Caco-2 (cell line): ENCODE results near the gene ACOT7. TPM values are rescaled to one million over a fixed set of nuclear protein-coding genes. Genes with fewer than 3 reads are reported as not detected.

Experiments used
- BruUV-seq: library from RNA; stranded (reverse); fragments of 400-500 nt; replicated peaks from 2 replicates; lab custom pipeline; 2021; lab: Mats Ljungman, UMichigan
- CTCF ChIA-PET: fragments of 300-600 bp; sonication (Branson Sonifier 250); formaldehyde crosslinking; loops from one replicate; lab custom pipeline; 2022; ENCODE audit warnings: antibody characterized with exemption; lab: Charles Lee
- POLR2A ChIA-PET: fragments of 300-600 bp; sonication (Branson Sonifier 250); formaldehyde crosslinking; loops from one replicate; lab custom pipeline; 2022; ENCODE audit warnings: antibody characterized with exemption; lab: Charles Lee
- DNase-seq, 2 experiments: peaks; one replicate each; pipeline versions ENCODE4 v3.0.0 to v3.0.0-alpha.2; 2020 to 2022
- H3K27me3 ChIP-seq: replicated peaks from 2 replicates; pipeline ENCODE4 v1.6.0; 2011; ENCODE audit warnings: low read length; ENCODE audit not compliant: control insufficient read depth, insufficient read depth
- H3K36me3 ChIP-seq: 2 replicates; pipeline ENCODE4 v1.5.1; 2011; ENCODE audit warnings: low read length; ENCODE audit not compliant: control insufficient read depth, insufficient read depth
- H3K4me1 ChIP-seq: fragments of 250-450 bp; sonication (Bioruptor Pico); 2 replicates; pipeline ENCODE4 v1.5.1; 2020; ENCODE audit warnings: mild to moderate bottlenecking
- H3K4me3 ChIP-seq: 2 replicates; pipeline ENCODE4 v1.5.1; 2011; ENCODE audit warnings: low read depth, mild to moderate bottlenecking, control low read depth, low read length
- H3K9me3 ChIP-seq: fragments of 250-450 bp; sonication (Bioruptor Pico); 2 replicates; pipeline ENCODE4 v1.5.1; 2020; ENCODE audit warnings: mild to moderate bottlenecking, moderate library complexity
- H3K27ac Mint-ChIP-seq: one replicate; pipeline ENCODE4 v1.8.0; 2022; ENCODE audit warnings: mixed read lengths; ENCODE audit not compliant: unreplicated experiment
- H3K27me3 Mint-ChIP-seq: one replicate; pipeline ENCODE4 v1.8.0; 2022; ENCODE audit warnings: mixed read lengths; ENCODE audit not compliant: insufficient read depth, unreplicated experiment
- H3K36me3 Mint-ChIP-seq: one replicate; pipeline ENCODE4 v1.8.0; 2022; ENCODE audit warnings: mild to moderate bottlenecking, mixed read lengths; ENCODE audit not compliant: insufficient read depth, unreplicated experiment
- H3K4me1 Mint-ChIP-seq: one replicate; pipeline ENCODE4 v1.8.0; 2022; ENCODE audit warnings: low read depth, mixed read lengths; ENCODE audit not compliant: unreplicated experiment
- H3K4me3 Mint-ChIP-seq: one replicate; pipeline ENCODE4 v1.8.0; 2022; ENCODE audit warnings: mild to moderate bottlenecking, moderate library complexity, mixed read lengths; ENCODE audit not compliant: unreplicated experiment
- H3K9me3 Mint-ChIP-seq: one replicate; pipeline ENCODE4 v1.8.0; 2022; ENCODE audit warnings: mixed read lengths; ENCODE audit not compliant: unreplicated experiment
- intact Hi-C: fragments of 100-400 bp; cut with micrococcal nuclease; formaldehyde crosslinking; loops from one replicate; pipeline ENCODE4 v1.10.0; 2022; ENCODE audit not compliant: unreplicated experiment
- total RNA-seq: library from RNA; stranded (reverse); gene quantifications from 2 replicates; pipeline ENCODE4 v1.2.3, GENCODE V29; 2022
- TF ChIP-seq, protein P1 (sequence below), 2 experiments: fragments of 200-600 bp in 1 of 2; IDR thresholded peaks; 1 replicate in 1 of 2; 2 replicates in 1 of 2; pipeline versions ENCODE4 v1.5.1 to v1.8.0; 2011 to 2022; ENCODE audit warnings: antibody characterized with exemption in 1 of 2, control low read depth in 1 of 2, inconsistent platforms in 1 of 2, low read depth in 1 of 2, low read length in 1 of 2, mild to moderate bottlenecking in 1 of 2, moderate library complexity in 1 of 2; ENCODE audit not compliant: insufficient read depth in 1 of 2, severe bottlenecking in 1 of 2, unreplicated experiment in 1 of 2

The ACOT7 gene
- total RNA-seq, 1 experiment from 2014 or later, result 221 TPM

DNA sequence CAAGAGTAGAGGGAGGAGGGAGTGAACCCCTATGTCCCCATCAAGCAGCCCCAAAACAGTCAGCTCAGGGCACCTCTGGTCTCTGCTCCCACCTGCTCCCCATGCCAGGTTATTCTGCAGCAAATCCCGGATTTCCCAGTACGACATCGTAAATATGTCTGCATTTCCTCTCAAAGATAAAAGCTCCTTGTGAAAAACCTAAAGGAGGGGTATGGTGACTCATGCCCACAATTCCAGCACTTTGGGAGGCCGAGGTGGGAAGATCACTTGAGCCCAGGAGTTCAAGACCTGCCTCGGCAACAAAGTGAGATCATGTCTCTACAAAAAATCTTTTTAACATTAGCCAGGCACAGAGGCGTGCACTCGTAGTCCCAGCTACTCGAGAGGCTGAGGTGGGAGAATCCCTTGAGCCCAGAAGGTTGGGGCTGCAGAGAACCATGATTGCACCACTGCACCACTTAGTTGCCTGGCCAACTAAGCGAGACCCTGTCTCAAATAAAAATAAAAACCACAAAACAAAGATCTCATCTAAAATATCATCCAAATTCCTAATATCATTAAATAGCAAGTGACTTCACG lies 7.1 kb downstream of the ACOT7 start:
- TF ChIP-seq, protein P1, sequence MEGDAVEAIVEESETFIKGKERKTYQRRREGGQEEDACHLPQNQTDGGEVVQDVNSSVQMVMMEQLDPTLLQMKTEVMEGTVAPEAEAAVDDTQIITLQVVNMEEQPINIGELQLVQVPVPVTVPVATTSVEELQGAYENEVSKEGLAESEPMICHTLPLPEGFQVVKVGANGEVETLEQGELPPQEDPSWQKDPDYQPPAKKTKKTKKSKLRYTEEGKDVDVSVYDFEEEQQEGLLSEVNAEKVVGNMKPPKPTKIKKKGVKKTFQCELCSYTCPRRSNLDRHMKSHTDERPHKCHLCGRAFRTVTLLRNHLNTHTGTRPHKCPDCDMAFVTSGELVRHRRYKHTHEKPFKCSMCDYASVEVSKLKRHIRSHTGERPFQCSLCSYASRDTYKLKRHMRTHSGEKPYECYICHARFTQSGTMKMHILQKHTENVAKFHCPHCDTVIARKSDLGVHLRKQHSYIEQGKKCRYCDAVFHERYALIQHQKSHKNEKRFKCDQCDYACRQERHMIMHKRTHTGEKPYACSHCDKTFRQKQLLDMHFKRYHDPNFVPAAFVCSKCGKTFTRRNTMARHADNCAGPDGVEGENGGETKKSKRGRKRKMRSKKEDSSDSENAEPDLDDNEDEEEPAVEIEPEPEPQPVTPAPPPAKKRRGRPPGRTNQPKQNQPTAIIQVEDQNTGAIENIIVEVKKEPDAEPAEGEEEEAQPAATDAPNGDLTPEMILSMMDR (IDR thresholded peaks at IDR 0.05; ENCODE audit: insufficient read depth in 1 of 2, low read depth in 1 of 2, low read length in 1 of 2, severe bottlenecking in 1 of 2, unreplicated experiment in 1 of 2), result no peak
- Mint-ChIP-seq H3K36me3 (no peaks in the 10 kb centered on the region), H3K27me3 (no peaks in the 10 kb centered on the region), H3K27ac (no peak overlapping the region), H3K4me3 (no peak overlapping the region), H3K4me1 (no peaks in the 10 kb centered on the region), H3K9me3 (no peaks in the 10 kb centered on the region)
- Histone ChIP-seq H3K36me3 (no peaks in the 10 kb centered on the region), H3K4me3 (no peak overlapping the region), H3K4me1 (no peaks in the 10 kb centered on the region; the same call in 1 of the 2 replicates), H3K27me3 (no peaks in the 10 kb centered on the region), H3K9me3 (no peaks in the 10 kb centered on the region)
- POLR2A ChIA-PET, result no interaction called here
- no peak for DNase-seq
- no TSS peak for BruUV-seq
- intact Hi-C loops, result no loop called here
- CTCF ChIA-PET, result no interaction called here

DNA sequence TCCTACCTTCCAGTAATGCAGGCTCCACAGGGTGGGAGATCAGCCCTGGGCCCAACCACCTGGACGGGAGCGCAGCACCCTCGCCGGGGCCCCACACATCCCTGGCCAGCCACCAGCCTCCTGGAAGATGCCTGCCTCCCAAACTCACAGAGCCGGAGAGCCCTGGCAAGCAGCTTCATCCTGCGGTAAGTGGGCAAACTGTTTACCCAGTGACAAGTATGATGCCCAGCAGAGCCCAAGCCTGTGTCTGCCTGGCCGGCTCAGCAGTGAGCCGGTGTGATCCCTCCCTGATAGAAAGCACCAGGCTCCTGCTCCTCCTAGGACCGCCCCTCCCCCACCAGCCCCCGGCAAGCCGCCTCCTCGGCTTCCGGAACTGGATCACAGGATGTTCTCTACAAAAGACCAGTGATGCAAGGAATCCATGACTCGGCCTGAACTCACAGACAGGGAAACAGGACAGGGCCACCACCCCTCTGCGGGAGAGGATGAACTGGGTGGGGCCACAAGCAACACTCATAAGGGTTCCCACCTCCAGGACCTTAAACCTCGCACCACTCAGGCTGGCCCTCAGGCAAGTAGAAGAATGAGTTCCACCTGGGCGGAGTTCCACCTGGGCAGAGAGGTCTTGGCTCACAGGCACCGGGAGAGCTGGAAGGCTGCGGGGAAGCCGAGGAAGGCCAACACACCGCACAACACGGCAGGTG lies 7.9 kb downstream of the ACOT7 start:
- no peaks in the 10 kb centered on the region; the same call in 1 of the 2 replicates for H3K4me1 ChIP-seq
- H3K27me3 ChIP-seq, result no peaks in the 10 kb centered on the region
- DNase-seq, result peak in 1 of 2 experiments; percentile 48
- H3K4me3 ChIP-seq, result no peak overlapping the region
- ChIA-PET POLR2A (no interaction called here), CTCF (no interaction called here)
- intact Hi-C loops, result no loop called here
- no peaks in the 10 kb centered on the region for H3K4me1 Mint-ChIP-seq
- TF ChIP-seq, protein P1 (IDR thresholded peaks at IDR 0.05; ENCODE audit: insufficient read depth in 1 of 2, low read depth in 1 of 2, low read length in 1 of 2, severe bottlenecking in 1 of 2, unreplicated experiment in 1 of 2), result no peak
- H3K36me3 ChIP-seq, result no peaks in the 10 kb centered on the region
- no peaks in the 10 kb centered on the region for H3K36me3 Mint-ChIP-seq
- no peaks in the 10 kb centered on the region for H3K9me3 ChIP-seq
- no peaks in the 10 kb centered on the region for H3K9me3 Mint-ChIP-seq
- H3K27me3 Mint-ChIP-seq, result no peaks in the 10 kb centered on the region
- no TSS peak for BruUV-seq
- no peak overlapping the region for H3K4me3 Mint-ChIP-seq
- no peak overlapping the region for H3K27ac Mint-ChIP-seq

DNA sequence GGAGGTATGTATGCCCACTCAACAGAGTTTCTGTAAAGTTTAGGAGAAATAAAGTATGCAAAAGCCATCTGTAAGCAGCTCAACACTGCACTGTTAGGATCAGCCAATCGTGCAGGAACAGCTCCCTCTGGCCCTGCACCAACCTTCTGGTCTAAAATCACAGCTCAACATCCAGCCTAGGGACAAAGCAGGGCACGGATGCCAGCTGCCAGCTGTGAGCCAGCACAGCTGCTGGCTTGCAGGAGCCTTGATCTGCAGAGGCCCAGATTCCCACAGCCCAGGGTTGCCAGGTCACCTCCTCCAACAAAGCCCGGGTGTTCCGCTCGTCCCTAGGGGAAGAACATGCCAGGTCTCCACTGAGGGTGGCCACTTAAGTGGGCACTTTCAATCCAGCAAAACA lies 8.6 kb downstream of the ACOT7 start:
- TF ChIP-seq, protein P1 (IDR thresholded peaks at IDR 0.05; ENCODE audit: insufficient read depth in 1 of 2, low read depth in 1 of 2, low read length in 1 of 2, severe bottlenecking in 1 of 2, unreplicated experiment in 1 of 2), result no peak
- ChIA-PET CTCF (interaction anchor here (0.6 to 1.2 kb wide), 2 partner anchors 9 to 140 kb away, joined by 3 to 5 read pairs; partner anchors contain the start of gene ACOT7), POLR2A (no interaction called here)
- no peak overlapping the region for H3K4me3 Mint-ChIP-seq
- no peaks in the 10 kb centered on the region for H3K27me3 ChIP-seq
- H3K9me3 Mint-ChIP-seq, result no peaks in the 10 kb centered on the region
- no peak for DNase-seq
- H3K36me3 Mint-ChIP-seq, result no peaks in the 10 kb centered on the region
- no peaks in the 10 kb centered on the region for H3K4me1 Mint-ChIP-seq
- H3K27me3 Mint-ChIP-seq, result no peaks in the 10 kb centered on the region
- intact Hi-C loops, result no loop called here
- H3K36me3 ChIP-seq, result no peaks in the 10 kb centered on the region
- no peaks in the 10 kb centered on the region for H3K9me3 ChIP-seq
- no peak overlapping the region for H3K4me3 ChIP-seq
- BruUV-seq, result no TSS peak
- H3K4me1 ChIP-seq, result no peaks in the 10 kb centered on the region; the same call in 1 of the 2 replicates
- no peak overlapping the region for H3K27ac Mint-ChIP-seq
